ENCODE data around the gene SETD2.

The SETD2 gene

DNA sequence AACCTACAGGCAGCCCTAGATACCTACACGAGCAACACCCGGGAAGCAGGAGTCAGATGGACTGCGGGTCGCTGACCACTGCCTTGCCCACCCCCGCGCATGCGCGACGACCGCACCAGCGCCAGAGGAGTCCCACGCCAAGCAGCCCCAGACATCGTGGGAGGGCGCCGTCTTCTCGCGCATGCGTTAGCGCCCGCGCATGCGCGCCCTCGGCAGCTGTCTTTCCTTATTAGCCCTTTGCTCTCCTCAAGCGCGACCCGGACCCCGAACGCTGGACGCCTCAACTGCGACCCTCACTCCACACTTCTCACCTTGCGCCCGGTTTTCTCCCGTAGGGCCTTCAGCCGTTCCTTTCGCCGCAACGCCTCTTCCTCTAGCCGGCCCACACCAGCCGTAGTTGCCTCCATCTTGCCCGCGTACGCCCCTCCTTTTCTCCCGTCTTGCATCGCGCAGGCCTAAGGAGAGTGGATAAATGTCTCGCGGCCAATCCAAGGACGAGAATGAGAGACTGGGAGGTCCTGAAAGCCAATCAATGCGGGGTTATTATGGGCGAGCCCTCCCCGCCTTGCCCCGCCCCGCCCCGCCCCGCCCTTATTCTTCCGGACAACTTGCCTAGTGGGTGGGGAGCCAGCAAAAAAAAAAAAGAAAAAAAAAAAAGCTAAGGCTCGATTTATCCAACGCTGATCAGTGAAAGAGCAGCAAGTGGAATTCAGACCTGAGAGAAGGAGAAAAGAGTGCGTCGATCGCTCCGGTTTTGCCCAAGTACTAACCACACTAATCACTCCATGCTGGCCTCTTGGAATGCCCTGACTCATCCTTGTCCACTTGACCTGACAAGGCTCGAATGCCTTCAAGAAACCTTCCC is 187.4 kb downstream of the SETD2 start, which contains the start of gene CCDC12:
Gene CCDC12, minus strand, starts transcription at position 420 of the 865 bp plus-strand sequence. Its CDS starts 13 bp downstream, at position 407.
- H3K4me3 ChIP-seq (ENCODE audit: low read depth, low read length) = peak within 1 kb of the TSS; percentile 78
- TF ChIP-seq CTCF (IDR thresholded peaks at IDR 0.05; ENCODE audit: low read depth, low read length, missing control alignments) = no peak
- DNase-seq (ENCODE audit: low read depth) = peak; percentile 98

GRCh38 chr3:46974421-46975171 is 189.3 kb downstream of the SETD2 start:
- no peak for DNase-seq (ENCODE audit: low read depth)
- peak overlapping the region; percentile 78 for H3K4me3 ChIP-seq (ENCODE audit: low read depth, low read length)

GRCh38 chr3:46972396-46972795 is 191.5 kb downstream of the SETD2 start:
- DNase-seq (ENCODE audit: low read depth) = no peak

More at GRCh38 chr3:46974421-46975171, 189.3 kb downstream of the SETD2 start:
- TF ChIP-seq CTCF (IDR thresholded peaks at IDR 0.05; ENCODE audit: low read depth, low read length, missing control alignments) = no peak

GRCh38 chr3:46971742-46972141 is 192.2 kb downstream of the SETD2 start:
- no peak for TF ChIP-seq CTCF (IDR thresholded peaks at IDR 0.05; ENCODE audit: low read depth, low read length, missing control alignments)
- H3K4me3 ChIP-seq (ENCODE audit: low read depth, low read length) = no peak overlapping the region
- DNase-seq (ENCODE audit: low read depth) = no peak

More at GRCh38 chr3:46972396-46972795, 191.5 kb downstream of the SETD2 start:
- TF ChIP-seq CTCF (IDR thresholded peaks at IDR 0.05; ENCODE audit: low read depth, low read length, missing control alignments) = no peak
- H3K4me3 ChIP-seq (ENCODE audit: low read depth, low read length) = no peak overlapping the region

GRCh38 chr3:46971151-46971550 is 192.8 kb downstream of the SETD2 start:
- DNase-seq (ENCODE audit: low read depth) = no peak
- no peak for TF ChIP-seq CTCF (IDR thresholded peaks at IDR 0.05; ENCODE audit: low read depth, low read length, missing control alignments)
- no peak overlapping the region; the same call in 1 of the 2 replicates for H3K4me3 ChIP-seq (ENCODE audit: low read depth, low read length)

GRCh38 chr3:46970391-46971091 is 193.4 kb downstream of the SETD2 start:
- no peak overlapping the region for H3K4me3 ChIP-seq (ENCODE audit: low read depth, low read length)

More at GRCh38 chr3:46970391-46971091, 193.4 kb downstream of the SETD2 start:
- no peak for TF ChIP-seq CTCF (IDR thresholded peaks at IDR 0.05; ENCODE audit: low read depth, low read length, missing control alignments)
- DNase-seq (ENCODE audit: low read depth) = no peak

All from GM12864 (cell line).